Measurements from ENCODE around the gene KHK.

KHK gene

GRCh38 chr2:27086724-27087593, at the start of gene KHK:
TSS of gene KHK (plus strand) at chr2:27086772. CDS start at chr2:27087260, 488 bp downstream.
- TF ChIP-seq GATA1 (IDR thresholded peaks at IDR 0.05; ENCODE audit: low read depth, low read length) (no peak), POLR2A (IDR thresholded peaks at IDR 0.05; ENCODE audit: low read length) (no peak)
- DNase-seq = peak in 1 of 2 experiments; percentile 41

- TF ChIP-seq POLR2A (IDR thresholded peaks at IDR 0.05; ENCODE audit: low read length) (no peak), GATA1 (IDR thresholded peaks at IDR 0.05; ENCODE audit: low read depth, low read length) (no peak)
- no peak for DNase-seq
These were observed 48.6 kb upstream of the KHK start for GRCh38 chr2:27038012-27038411.

GRCh38 chr2:27038631-27039339, 47.8 kb upstream of the KHK start:
- DNase-seq = no peak

GRCh38 chr2:27039426-27039825, 47.1 kb upstream of the KHK start:
- no peak for DNase-seq
- TF ChIP-seq GATA1 (IDR thresholded peaks at IDR 0.05; ENCODE audit: low read depth, low read length) (no peak), POLR2A (IDR thresholded peaks at IDR 0.05; ENCODE audit: low read length) (no peak)

More at GRCh38 chr2:27038631-27039339, 47.8 kb upstream of the KHK start:
- TF ChIP-seq GATA1 (IDR thresholded peaks at IDR 0.05; ENCODE audit: low read depth, low read length) (no peak), POLR2A (IDR thresholded peaks at IDR 0.05; ENCODE audit: low read length) (no peak)

GRCh38 chr2:27039871-27040270, 46.7 kb upstream of the KHK start:
- TF ChIP-seq GATA1 (IDR thresholded peaks at IDR 0.05; ENCODE audit: low read depth, low read length) (no peak), POLR2A (IDR thresholded peaks at IDR 0.05; ENCODE audit: low read length) (no peak)
- no peak for DNase-seq

GRCh38 chr2:27040282-27040681, 46.3 kb upstream of the KHK start:
- DNase-seq = no peak
- TF ChIP-seq POLR2A (IDR thresholded peaks at IDR 0.05; ENCODE audit: low read length) (no peak), GATA1 (IDR thresholded peaks at IDR 0.05; ENCODE audit: low read depth, low read length) (no peak)

- no peak for DNase-seq
- TF ChIP-seq GATA1 (IDR thresholded peaks at IDR 0.05; ENCODE audit: low read depth, low read length) (no peak), POLR2A (IDR thresholded peaks at IDR 0.05; ENCODE audit: low read length) (no peak)
These were observed 44.8 kb upstream of the KHK start for GRCh38 chr2:27041752-27042151.

- TF ChIP-seq POLR2A (IDR thresholded peaks at IDR 0.05; ENCODE audit: low read length) (no peak), GATA1 (IDR thresholded peaks at IDR 0.05; ENCODE audit: low read depth, low read length) (no peak)
- DNase-seq = no peak
These were observed 44.4 kb upstream of the KHK start for GRCh38 chr2:27042159-27042661.

GRCh38 chr2:27042985-27043634, 43.5 kb upstream of the KHK start:
- DNase-seq = no peak
- TF ChIP-seq GATA1 (IDR thresholded peaks at IDR 0.05; ENCODE audit: low read depth, low read length) = no peak
- TF ChIP-seq POLR2A (IDR thresholded peaks at IDR 0.05; ENCODE audit: low read length) = no peak

- no peak for DNase-seq
- TF ChIP-seq GATA1 (IDR thresholded peaks at IDR 0.05; ENCODE audit: low read depth, low read length) (no peak), POLR2A (IDR thresholded peaks at IDR 0.05; ENCODE audit: low read length) (no peak)
These were observed 36.9 kb upstream of the KHK start for GRCh38 chr2:27049422-27050280.

- peak; percentile 93 to 98 for DNase-seq
- TF ChIP-seq POLR2A (IDR thresholded peaks at IDR 0.05; ENCODE audit: low read length) = no peak
- TF ChIP-seq GATA1 (IDR thresholded peaks at IDR 0.05; ENCODE audit: low read depth, low read length) = no peak
These were observed 36.1 kb upstream of the KHK start for GRCh38 chr2:27050281-27050995.

Data from erythroblast (primary cell).